NCI-H1930 (cell line): Measurements from ENCODE around the gene UBE3B.

Source experiments
- DNase-seq, 2 experiments: peaks; one replicate each; lab custom pipeline; 2025; lab: John Stamatoyannopoulos, UW

Gene UBE3B

DNA sequence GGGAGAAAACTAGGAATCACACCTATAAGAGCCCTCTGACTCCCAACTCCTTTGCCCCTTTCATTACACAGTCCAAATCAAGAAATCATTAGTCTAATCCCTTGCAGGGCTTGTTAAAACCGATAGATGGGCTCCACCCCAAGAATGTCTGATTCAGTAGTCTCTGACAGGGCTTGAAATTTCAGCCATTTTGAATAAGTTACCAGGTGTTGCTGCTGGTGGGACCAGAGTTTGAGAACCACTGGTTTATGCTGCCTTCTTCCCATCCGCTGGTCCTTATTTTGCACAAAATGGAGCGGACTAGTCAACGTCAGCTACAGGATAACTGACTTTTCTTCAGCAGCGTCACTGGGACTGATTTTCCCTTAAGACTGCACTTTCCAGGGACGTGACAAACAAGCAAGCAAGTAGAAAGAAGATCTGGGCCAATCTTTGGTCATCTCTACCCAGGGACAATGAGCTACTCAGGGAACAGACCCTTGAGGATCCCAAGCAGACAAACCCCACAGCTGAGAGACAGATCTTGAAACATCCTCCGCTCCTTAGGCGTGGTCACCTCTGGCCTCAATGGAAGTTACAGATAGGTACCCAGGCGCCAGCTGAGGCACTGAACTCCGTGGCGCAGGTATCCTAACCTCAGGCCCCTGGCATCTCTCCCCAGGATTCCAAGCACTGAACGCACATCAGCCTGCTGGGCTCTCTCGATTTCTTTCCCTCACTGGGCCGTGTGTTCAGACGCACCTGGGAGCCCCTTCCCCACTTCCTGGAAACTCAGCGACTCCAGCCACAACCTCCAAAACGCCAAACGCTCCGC, 1.2 kb upstream of the UBE3B start:
- no peak for DNase-seq

DNA sequence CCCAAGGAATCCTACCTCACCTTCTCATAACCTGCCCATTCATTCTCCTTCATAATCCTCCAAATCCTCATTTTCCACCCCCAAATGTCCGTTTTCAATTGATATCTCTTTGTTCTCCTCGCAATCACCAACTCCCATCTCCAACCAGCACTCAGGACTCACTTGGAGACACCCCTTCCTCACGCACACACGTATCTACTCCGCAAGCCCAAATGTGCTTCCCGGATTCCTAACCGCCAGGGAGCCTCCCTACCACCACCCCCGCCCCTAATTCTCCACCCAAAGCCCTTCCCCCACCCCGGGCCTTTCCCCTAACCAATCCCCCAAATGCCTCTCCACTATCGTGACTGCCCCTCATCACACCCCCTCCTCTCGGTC, 638 bp upstream of the UBE3B start:
- DNase-seq, result no peak

DNA sequence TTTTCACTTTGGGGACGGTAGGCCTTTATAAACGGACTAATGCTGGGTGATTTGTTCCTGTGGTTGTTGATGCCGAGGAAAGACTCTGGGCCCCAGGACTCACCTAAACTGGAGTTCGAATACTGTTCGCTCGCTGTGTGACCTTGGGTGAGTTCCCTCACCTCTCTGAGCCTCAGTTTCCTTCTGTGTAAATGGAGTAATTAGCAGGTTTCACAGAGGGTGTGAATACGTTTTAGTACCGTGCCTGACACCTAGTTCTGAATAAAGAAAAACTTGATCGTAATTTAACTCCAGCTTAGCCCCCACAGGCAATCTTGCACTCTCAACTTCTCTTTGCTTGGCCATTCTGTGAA, 505 bp downstream of the UBE3B start:
- no peak for DNase-seq

DNA sequence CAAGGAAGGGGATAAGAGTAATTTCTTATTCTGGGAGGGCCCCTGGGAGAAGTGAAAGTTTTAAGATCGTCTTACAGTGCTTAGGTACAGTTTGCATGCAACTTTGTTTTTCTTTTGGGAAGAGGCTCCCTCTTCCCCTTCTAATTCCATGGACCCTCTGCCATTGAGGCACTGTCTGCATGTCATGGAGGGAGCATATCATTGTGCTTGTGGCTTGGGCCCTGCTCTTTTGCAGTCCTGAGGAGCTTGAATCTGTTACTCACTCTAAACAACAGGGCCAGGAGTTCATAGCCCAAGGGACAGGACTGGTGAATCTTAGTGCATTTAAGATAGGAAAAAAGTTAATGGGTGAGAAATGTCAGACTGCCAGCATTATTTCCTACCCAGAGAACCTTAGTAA, 2.3 kb downstream of the UBE3B start:
- DNase-seq, result no peak

DNA sequence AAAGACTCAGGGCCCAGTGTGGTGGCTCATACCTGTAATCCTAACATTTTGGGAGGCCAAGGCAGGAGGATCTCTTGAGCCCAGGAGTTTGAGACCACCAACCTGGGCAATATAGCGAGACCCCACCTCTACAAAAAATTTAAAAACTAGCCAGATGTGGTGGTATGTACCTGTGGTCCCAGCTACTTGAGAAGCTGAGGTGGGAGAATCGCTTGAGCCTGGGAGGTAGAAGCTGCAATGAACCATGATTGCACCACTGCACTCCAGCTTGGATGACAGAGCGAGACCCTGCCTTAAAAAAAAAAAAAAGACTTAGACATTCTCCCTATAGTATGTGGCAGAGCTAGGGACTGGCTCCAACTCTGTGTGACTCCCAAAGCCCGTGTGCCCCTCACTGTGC, 2.9 kb downstream of the UBE3B start:
- DNase-seq, result no peak

DNA sequence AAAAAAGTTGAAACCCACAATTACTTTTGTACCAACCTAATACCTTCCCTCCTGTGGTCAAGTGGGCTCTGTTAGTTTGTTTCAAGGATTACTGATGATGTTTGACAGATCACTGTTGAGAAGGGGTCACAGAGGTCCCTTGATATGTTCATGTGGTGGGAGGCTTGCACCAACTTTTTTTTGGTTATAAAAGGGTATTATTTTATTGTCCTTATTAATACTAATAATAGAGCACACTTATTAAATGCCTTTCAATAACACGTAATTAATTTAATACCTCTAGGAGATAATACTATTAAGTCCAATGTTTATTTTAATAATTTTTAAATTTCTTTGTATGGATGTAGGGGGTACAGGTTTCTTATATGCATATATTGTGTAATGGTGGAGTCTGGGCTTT, 4.4 kb downstream of the UBE3B start:
- no peak for DNase-seq

DNA sequence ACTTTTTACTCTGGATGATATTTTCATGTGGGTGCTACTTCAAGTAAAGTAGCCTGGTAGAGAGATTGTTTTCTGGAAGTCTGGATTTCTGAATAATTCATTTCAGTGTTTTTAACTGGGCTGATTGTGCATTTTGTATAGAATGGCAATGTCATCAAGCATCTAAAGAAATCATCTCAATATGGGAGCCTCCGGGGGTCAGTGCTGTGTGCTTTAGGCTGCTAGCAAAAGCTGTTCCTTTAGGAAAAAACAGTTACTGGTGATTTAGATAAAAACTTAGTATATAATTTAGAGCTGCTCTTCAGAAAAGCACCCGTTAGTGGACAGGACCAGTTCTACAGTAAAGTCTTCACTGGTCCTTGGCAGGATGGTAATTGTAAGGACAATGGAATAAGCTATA, 5.1 kb downstream of the UBE3B start:
- no peak for DNase-seq

DNA sequence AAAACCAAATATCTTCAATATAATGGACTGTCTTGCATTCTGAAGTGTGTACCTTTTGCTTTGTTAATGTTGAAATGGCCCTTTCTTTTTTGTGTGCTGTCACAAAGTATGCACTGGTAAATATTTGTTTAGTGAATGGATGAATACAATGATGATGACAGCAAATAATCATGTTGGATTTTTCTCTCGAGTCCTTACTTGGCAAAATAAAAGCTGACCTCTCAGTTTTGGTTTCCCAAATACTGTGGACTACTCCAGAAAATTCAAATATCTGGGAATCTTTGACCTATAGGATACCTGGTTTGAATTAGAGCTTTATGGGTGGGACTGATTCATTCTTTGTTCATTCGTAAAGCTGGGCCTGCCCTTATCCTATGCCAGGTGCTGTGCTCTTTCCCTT, 5.5 kb downstream of the UBE3B start:
- no peak for DNase-seq

DNA sequence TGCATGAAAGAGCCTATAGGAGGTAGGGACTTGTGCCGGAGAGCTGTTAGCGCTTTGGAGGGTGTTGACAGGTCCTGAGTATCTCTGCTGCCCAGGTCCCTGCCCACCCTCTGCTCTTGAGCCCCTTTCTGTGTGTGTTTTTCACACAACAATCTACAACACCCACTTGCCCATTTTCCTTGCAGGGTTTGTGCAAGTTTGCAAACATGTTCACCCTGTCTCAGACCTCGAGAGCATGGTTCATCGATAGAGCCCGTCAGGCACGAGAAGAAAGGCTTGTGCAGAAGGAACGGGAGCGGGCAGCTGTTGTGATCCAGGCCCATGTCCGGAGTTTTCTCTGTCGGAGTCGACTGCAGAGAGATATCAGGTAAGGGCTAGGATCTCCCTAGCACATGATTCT, 5.9 kb downstream of the UBE3B start:
- DNase-seq, result no peak

DNA sequence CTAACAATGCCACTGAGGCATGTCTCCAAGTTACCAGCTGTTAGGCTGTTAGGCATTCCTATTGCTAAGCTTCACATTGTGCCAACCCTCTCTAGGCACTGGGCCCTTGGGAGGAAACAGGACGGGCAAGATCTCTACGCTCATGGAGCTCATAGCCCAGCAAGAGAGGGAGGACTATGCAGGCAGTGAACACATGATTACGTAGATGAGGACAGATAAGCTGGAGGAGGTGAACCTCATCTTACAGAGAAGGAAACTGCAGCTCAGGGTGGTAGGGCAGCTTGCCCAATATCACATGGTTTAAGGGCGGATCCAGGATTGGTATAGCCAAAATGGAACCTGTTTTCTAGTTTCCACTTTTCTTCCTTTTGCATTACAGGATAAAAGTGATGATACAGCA, 7.8 kb downstream of the UBE3B start:
- no peak for DNase-seq

DNA sequence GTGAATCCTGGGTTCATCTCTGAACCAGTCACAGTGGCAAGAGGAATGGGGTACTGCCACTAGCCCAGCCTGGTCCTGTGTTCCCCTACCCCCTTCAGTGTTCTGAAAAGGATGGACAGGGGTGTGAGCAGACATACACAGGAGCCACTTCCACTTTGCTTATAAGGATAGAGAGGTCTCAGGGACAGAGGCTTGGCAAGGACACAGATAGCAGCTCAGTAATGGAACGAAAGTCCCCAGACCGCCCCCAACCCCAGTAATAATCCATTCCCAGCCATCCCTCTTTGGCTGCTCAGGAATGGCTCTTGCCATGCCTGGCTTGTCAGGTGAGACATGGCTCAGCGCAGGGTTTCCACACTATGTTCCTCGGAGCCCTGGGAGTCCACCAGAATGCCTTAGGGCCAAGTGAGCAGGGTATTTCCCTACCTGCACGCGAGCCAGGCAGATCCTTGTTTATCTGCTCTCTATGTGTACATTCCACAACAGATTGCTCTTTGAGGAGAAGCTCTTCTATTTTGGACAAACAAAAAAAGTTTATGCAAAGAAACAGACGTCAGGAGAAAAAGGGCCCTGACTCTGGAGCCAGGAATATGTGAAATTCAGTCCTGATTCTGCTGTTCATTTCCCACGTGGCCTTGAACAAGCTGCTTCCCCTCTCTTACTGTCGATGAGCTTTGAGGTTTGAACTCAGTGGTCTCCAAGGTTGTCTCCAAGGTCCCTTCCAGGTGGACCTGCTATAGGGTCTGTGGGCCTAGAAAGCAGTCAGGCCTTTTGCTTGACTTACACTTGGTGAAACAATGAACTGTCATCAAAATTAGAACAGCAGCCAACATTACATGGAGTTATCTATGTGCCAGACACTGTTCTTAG, 10.0 kb downstream of the UBE3B start:
- no peak for DNase-seq

DNA sequence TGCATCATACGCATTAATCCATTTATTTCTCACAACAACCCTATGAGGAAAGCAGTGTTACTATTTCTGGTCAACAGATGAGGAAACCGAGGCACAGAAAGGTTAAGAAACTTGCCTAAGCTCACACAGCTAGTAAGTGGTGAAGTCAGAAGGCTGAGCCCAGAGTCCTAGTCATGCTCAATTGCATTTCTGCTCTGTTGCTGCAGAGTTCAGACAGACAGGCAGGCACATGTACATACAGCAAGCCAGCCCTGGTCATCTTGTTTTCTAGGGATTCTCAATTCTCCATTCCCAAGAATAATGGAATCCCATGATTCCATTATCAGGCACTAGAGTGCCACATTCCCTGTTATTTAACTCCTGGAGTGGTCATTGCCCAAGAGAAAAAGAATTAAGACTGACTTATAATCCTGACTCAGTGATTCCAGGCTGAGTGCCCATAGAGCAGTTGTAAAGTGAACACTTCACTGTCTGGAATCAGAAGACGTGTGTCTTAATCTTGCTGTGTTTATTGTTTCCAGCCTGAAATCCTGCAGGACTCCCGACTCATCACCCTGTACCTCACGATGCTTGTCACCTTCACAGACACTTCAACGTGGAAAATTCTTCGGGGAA, 10.7 kb downstream of the UBE3B start:
- DNase-seq, result no peak

DNA sequence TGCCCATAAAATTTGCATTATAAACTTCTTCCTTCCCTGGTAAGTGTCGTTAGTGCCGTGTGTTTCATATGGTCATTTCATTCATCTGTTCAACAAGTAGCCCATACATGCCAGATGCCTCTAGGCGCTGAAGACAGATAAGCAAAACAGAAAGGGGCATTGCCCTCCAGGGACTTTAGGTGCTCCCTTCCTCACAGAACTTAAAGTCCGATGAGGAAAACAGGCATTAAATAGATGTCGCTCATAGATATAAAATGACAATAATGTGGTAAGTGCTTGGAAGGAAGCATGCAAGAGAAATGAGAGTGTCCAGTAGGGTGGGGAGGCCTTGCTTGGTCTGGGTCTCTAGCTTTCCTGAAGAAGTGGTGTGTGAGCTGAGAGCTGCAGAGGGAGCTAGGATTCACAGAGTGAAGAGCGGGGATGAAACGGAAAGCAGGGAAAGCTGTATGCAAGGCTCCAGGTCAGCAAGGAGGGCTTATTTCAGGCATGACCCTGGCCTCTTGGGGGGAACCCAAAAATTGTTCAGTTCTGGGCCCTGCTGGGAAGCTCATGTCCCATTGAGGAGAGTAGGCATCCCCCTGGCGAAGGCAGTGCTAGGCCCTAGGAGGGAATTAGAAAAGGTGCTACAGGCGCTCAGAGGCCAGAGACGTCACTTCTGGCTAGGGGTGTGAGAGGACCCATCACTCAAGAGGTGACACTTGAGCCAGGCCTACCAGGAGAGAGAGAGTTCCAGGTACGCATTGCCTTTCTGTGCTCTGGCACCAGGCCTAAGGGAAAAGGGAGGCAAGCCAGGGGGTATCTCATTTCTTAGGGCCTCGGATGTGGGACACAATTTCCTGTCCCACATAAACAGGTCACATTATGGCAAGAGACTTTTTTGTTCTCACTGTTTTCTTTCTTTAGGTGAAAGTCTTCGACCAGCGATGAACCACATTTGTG, 11.9 kb downstream of the UBE3B start:
- DNase-seq, result no peak

DNA sequence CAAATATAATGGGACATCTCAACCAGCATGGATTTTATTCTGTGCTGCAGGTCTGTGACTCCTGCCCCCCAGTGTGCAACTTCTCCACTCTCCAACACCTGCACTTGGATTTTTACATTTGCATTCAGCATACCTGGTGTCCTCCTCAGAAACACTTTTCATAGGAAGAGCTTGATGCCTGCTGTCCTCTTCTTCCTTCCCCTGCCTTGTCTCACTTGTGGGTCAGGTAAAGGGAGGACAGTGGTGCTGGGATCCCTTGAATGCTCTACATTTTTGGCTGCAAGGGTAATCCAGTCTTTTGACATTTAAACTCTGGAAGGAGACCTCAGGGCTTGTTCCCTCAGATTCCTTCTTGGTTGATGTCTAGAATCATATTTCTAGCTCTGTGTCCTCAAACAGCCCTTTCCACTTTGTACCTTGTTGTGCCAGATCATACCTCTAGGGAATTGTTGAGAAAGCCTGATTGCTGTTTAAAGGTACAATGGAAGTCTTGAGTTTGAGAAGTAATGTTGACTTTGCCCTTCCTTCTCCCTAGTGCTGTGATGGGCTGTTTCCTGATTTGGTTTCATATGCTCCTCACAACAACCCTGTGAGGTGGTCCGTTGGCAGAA, 12.6 kb downstream of the UBE3B start:
- no peak for DNase-seq

DNA sequence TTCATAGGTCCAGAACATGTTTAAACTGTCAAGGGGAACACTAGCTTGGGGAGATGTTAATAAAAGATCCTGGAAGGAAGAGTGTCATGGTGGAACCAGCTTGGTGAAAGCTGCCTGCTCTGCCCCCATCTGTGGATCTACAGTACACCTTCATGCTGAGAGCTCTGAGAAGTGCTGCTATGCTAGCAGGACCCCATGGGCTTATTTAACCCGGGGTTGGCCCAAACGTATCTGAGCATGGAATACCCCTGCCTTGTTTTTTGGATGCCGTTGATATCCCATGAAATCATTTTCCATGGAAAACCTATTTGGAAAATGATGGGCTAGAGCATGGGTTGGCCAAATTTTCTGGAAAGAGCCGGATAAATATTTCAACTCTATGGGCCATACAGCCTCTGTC, 14.2 kb downstream of the UBE3B start:
- no peak for DNase-seq

DNA sequence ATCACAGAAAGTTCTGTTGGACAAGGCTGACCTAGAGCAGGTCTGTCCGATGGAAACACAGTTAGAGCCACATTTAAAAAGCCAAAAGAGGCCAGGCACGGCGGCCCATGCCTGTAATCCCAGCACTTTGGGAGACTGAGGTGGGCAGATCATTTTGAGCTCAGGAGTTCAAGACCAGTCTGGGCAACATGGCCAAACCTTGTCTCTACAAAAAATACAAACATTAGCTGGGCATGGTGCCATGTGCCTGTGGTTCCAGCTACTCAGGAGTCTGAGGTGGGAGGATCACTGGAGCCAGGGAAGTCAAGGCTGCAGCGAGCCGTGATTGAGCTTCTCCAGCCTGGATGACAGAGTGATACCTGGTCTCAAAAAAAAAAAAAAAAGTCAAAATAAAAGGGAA, 14.9 kb downstream of the UBE3B start:
- DNase-seq, result no peak

DNA sequence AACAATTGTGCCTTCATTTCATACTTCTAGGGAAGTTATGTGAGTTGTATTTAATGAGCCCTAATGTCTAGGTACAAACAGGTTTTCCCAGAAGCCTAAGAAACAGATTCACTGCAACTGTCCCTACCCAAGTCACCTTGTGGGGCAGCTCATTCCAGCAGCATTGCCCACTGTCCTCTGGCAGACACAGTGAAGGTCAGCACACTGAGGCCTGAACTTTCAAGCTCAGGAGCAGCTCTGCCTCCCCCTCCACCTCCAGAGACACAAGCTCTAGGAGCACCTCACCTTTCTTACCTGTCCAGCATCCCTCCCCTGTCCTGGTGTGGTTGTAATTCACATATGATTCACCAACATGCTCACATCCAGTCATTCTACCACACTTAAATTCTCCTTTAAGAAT, 15.7 kb downstream of the UBE3B start:
- no peak for DNase-seq

DNA sequence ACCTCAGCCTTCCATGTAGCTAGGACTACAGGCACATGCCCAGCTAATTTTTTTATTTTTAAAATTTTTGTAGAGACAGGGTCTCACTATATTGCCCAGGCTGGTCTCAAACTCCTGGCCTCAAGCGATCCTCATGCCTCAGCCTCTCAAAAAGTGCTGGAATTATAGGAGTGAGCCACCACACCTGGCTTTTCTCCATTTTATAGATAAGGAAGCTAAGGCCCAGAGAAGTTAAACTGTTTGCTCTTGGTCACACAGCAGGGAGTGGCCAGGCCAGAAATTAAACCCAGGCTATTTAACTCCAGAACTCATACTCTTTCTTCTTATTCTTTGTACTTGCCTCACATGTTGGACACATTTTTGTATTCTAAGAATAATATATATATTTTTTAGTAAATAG, 16.5 kb downstream of the UBE3B start:
- no peak for DNase-seq

DNA sequence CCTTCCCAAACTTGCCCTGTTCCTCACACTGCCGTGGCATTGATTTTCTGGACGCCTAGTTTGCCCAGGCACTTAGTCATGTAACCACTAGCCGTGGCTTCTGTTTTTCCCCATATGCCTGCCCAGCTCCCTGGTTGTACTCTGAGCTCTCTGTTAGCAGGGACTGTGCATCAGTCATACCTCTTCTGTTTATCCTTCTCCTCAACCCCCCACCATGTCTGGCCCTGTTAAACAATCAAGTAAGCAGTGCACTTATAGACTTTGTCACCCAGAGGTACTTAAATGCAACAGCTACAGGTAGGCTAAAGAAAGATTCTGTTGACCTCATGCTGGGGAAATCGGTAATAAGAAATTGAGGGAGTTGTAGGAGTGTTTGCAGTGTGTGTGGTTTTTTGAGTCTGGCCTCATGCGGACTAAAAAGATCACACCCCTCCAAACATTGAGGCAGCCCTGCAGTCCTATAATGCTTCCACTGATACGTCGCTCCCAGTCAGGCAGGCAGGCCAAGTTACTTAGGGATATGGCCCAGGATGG, 17.0 kb downstream of the UBE3B start:
- no peak for DNase-seq

DNA sequence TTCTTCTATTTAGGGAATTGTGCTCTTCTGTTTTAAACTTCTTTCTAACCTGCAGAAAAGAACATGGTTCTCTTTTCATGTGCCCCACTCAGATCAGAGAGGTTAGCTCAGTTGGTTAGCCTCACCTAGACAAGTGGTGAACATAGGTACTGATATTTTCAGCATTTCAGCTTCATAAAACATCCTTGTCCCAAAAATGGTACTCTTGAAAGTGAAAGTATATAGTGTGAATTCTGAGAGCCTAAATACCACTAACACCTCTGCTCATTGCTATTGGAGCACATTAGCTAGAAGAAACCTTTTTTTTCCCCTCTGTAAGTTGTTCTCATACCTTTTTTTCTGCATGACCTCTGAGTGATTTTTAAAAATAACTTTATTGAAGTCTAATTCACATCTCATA, 17.6 kb downstream of the UBE3B start:
- no peak for DNase-seq

DNA sequence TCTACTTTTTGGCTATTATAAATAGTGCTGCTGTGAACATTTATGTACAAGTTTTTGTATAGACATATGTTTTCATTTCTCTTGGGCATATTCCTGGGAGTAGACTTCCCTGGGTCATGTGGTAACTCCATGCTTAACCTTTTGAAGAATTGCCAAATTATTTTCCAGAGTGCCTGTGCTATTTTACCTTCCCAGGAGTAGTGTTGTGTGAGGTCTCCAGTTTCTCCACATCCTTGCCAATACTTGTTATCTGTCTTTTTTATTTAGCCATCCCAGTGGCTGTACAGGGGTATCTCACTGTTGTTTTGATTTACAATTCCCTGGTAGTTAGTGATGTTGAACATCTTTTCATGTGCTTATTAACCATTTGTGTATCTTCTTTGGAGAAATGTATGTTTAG, 18.9 kb downstream of the UBE3B start:
- DNase-seq, result no peak
